Stimulated activated CD8-positive, alpha-beta memory T cell treated with anti-CD3 and anti-CD28 coated beads, Interleukin-4, amount 100 ng/mL, for 48 hours (primary cell): ENCODE results near the gene KDM8.
A peak's percentile ranks its signal among the peaks of the same experiment; 100 is the strongest.

ENCODE experiments used
- DNase-seq: peaks from one replicate; pipeline ENCODE4 v3.0.0-alpha.2; 2020

Gene KDM8

DNA sequence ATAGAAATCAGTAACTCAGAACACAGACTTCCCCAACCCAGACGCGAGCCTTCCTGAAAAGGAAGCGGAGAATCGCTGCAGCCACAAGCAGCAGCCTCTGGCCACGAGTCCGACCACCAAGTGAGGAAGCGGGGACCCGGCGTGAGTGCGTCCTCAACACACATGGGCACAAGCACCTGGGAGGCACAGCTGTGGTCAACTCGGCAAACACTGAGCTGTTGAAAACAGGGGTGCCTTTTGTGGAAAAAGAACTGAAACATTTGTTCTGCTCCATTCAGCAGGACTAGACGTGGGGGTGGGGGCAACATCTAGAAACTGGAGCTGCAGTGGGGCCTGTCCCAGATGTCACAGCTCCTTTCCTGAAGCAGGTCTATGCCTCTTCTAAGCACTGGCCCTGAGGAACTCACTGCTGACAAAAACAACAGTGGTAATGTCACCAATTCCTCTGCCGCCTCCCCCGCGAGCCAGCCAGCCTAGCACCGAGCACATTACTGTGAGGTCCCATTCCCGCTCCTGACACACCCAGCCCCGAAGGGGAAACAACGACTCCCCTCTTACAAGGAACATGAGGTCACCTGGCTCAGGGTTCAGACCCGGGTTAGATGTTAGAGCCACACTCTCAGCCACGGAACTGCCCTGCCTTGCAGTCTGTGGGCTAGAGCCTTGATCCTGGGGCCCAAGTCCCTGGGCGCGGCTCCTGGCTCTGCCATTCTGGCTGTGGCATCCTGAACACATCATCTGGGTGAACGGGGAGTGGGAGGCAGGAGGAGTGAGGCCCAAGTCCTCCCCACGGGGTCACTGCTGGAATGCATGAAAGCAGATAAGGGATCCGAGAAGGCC is 29.0 kb downstream of the KDM8 start:
- DNase-seq: peak; percentile 73

DNA sequence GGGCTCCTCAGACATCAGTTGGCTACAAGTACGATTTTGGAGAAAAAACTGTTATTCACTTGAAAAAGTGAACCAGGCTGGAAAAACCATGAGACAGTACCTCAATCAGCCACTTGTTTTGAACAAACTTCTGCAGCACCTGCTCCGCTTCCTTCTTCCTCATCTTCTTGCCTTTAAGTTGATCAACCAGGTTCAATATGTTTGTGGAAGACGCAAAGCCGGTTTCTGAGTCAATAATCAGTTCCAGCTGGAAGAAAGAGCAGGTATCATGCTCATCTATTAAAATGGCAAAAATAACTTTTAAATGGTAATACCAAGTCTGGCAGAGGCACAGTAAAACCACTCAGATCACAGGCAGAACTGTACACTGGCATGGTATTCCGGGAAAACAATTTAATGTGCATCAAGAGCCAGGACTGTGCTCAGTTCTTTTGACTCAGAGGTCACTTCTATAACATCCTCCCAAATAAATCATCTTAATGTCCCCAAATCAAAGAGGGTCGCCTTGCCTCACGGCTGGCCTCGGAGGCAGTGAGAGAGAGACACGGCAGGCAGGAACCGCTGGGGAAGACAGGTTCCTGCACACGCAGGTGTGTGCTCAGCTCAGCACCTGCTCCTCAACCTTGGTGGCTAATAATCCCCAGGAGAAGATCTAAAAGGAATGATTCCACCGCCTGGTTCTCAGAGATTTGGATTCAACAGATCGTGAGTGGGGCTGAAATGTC is 29.7 kb downstream of the KDM8 start:
- DNase-seq: no peak

DNA sequence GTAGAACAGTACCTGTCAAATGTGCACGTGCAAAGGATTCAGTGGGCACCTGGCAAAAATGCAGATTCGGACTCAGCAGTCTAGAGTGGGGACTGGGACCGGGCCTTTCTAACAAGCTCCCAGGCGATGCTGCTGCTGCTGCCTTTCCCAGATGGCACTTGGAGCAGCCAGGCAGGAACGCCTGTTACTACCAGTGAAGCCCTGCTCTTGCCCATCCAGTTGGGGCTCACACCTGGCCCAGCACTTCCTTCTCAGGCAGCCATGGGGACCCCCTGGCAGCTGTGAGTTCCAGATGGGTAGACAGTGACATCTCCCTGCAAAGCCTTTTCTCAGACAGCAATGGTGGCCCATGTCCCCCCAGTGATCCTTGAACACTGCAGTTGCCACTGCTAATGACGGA is 30.4 kb downstream of the KDM8 start:
- DNase-seq: no peak

DNA sequence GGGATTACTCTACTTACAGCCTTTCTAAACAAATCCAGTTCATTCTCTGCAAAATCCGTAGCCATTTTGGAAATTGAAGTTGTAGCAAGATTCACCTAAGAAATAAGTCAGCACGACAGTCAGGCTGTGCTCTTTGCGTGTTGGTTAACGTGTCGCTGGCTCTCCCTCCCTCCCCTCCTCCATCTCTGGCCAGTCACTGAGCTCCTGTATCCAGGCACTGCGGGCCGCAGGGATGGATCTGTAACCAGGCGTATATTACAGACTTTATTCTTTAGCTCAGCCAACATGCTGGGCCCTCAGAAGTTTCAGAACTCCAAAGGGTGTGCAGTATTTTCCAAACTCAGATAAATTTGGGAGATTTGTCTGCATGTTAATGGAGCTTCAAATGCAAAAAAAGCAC is 30.8 kb downstream of the KDM8 start:
- no peak for DNase-seq

DNA sequence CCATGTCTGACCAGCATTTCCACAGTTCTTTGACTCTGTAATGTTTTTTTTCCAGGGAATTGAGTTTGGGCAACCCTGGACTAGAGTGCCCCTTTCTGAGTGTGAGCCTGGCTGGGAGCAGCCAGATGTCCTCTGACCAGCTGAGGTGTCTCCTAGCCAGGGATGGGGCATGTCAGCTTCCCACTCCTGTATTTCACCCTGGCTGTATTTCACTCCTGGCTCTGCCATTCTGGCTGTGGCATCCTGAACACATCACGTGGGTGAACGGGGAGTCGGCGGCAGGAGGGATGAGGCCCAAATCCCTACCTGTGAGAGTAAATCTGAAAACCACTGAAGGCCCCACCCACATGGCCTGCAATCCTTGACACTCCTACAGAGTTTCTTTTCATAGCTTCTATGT is 31.3 kb downstream of the KDM8 start:
- DNase-seq: peak; percentile 55

DNA sequence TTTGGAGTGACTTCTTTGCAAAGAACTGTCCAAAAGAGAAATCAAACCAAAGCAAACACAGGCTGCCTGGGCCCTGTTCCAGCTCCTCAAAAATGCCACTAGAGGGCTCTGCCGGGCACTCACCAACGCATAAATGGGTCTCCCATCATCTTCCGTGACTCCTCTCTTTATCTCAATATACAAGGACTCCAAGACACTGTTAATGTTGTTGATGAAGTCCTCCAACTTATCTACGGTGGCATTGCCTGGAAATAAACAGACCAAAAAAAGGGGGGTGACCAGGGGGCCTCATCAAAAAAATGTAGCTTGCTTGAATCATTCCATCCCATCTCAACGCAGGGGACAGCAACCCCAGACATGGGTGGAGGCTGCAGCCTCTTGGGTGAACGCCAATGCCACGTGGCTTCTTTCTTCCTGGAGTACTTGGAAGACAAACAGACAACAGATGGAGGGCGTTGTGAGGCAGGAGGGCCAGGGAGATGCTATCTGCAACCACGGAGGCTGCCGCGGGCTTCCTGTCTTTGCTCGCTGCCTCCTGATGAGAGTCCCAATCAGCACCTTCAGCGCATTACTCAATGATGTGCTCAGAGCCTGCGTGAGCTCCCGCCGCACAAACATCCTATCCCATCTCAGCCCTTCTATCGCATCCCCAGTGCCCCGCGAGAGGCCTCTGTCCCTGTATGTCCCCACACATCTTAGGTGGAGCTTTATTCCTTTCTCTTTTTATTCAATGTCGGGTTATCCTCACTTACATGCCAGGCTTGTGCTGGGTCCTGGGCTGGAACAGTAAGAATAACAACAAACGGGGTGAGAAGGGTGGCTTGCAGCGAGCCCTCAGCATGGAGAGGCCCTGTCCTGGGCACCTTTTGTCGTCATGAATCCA is 32.0 kb downstream of the KDM8 start:
- peak; percentile 87 for DNase-seq

DNA sequence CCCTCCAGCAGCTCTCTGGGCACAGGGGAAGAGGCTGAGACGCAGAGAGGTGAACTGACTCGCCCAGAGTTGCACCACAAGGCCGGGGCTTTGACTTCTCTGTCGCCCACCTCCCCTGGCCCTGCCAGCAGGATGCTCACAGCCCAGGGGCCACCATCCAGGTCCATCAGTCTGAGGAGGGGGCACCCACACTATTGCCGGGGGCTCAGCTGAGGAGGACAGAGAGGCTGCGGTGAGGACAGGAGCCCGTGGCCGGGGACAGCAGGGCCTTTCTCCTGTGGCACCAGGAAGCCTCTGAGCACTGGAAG is 32.6 kb downstream of the KDM8 start:
- DNase-seq: peak; percentile 56

DNA sequence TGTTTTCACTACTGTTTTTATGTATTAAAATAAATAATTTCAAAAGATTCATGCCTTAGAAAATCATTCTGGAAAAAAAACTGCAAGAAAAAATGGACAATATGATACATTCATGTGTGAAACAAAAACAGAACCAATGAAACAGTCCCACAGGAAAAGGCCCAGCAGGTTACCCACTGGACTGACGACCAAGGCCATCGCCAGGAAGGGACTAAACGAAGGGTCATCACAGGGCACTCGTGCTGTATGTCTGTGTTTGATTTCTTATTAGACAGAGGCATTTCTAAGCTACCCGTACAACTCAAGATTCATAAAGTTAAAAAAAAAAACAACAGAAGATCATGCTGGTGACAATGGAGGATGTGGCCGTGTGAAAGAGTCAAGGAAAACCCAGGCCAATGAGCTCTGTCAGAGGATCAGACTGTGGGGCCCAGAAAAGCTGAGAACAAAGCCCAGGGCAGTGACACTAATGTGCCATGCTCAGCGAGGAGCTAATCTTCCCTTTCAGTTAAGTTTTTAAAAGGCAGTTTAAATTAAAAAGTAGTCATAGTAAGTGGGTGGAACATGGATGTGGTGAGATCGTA is 33.4 kb downstream of the KDM8 start:
- DNase-seq: no peak

DNA sequence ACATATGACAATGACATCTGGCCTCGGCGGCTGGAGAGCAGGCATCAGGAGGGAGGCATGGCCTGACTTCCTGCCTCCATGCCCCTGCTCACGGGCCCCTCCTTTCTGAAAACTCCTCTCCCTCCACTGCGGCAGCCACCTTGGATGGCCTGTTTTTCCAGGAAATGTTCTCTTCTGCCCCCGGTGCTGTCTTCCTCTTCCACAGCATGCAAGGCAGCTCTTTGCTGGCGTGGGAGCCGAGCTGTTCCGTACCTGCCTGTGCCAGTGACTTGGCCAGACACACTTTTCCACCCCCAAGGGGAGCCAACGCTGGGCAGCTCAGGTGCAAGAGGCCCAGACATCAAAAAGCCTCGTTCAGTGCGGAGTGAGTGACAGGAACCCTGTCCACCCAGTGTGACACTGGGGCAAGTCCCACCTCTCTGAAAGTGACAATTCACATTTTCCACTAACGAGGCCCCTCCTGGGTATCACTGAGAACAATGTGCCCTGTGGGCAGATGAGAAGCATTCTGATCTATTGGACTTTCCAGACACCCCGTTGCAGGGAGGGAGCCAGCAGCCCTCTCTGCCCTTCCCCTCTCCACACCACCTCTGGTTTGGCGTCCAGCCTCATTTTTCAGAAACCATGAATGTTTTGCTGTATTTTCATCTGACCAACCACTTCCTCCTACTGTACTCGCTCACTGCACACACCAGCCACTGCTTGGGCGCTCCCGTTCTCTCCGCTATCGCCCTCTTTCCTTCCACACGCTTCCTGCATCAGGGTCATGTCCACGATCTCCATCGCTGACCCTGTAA is 34.1 kb downstream of the KDM8 start:
- peak; percentile 84 for DNase-seq

DNA sequence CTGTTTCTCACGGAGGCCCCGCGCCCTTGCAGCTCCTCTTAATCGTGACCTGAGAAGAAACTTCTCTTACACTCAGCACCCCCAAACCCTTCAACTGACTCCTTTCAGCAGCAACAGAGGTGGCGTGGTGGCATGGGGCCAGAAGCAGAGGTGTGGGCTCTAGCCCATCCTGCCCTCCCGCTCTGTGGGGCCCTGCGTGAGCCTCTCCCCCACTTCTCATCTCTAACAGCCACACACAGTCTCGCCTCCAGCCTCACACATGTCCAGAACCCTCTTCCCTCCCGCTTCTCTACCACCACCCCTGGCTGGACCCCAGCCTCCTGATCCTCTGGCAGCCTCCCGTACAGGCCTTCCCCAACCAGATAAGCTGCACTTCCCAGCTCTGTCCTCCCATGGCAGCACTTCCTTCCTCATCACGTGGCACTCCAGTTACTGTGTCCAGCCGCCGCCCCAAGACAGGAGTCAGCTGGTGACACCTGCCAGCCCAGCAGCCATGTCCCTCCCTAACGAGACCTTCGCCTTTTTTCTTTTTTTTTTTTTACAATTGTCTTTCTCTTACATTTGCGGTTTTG is 34.8 kb downstream of the KDM8 start:
- DNase-seq: peak; percentile 70

DNA sequence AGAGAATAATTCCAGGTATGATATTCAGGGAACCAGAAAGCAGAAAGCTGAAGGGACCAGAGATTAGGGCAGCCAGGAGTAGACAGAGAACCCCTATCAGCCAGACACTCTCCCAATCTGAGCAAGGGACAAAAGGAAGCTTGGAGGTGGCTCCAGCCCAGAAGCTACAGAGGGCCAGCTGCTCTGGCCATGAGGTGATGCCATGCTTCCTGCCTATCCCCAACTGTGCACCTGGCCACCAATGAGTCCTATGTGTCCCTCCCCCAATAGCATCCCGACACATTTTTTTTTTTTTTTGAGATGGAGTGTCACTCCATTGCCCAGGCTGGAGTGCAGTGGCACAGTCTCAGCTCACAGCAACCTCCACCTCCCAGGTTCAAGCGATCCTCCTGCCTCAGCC is 35.3 kb downstream of the KDM8 start:
- DNase-seq: no peak

DNA sequence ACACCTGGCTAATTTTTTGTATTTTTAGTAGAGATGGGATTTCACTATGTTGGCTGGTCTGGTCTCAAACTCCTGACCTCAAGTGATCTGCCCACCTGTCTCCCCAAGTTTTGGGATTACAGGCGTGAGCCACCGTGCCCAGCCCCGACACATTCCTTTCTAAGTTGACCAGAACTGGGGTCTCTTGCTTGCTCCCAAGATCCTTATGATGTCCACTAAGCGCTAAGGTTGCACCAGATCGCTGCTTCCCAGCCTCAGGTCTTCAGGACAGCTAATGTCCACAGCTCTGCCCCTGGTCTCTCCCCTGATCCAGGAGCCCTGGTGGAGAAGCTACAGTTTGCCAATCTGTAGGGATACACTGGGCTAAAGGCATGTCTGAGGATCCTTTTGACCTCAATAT is 35.7 kb downstream of the KDM8 start:
- no peak for DNase-seq

DNA sequence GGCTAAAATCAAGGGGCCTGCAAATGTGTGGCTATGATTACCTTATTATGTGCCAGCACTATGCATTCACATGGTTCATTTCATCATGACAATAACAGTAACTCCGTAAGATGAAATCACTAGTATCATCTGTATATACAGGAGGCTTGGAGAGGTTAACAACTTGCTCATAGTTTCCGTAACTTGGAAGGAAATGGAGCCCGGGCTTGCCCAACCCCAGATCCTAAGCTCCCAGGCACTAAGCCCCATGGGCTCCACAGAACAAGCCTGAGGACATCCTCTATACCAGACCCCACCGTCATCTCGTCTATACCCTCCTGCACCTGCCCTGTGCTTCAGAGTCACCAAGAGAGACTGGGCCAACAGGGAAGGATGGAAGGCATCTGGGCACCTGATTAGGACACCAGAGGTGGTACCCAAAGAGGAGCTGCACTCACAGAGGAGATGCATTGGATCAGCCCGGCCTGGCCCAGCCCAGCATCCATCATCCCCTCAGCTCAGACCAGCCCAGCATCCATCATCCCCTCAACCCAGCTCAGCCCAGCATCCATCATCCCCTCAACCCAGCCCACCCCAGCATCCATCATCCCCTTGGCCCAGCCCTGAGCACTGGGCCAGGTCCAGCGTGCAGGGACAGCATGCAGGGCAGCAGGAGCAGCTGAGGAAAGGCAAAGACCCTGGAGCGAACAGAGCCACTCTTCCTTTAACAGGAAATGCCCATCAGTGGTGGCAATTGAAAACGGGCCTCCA is 36.8 kb downstream of the KDM8 start:
- peak; percentile 33 for DNase-seq

DNA sequence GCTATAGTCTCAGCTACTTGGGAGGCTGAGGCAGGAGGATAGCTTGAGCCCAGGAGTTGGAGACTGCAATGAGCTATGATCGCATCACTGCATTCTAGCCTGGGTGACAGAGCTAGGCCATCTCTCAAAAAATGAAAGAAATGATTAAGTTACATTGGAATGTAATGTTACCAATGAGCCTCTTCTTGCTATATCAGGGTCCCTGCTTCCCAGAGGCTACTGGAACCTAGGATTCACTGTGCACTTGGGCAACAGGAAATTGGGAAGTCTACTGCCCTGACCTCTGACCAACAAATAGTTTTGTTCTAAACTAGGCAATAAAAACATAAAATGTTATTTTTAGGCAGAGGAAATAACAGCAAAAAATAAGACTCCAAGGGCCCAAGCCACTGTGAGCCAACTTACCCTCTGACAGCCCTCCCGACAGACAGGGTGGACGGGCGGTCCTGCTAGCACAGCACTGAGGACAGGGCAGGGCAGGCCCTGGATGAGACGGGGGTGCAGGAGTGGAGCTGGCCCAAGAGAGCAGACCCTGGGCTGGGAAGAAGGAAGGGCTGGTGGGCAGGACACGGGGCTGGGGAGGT is 37.7 kb downstream of the KDM8 start:
- peak; percentile 23 for DNase-seq

DNA sequence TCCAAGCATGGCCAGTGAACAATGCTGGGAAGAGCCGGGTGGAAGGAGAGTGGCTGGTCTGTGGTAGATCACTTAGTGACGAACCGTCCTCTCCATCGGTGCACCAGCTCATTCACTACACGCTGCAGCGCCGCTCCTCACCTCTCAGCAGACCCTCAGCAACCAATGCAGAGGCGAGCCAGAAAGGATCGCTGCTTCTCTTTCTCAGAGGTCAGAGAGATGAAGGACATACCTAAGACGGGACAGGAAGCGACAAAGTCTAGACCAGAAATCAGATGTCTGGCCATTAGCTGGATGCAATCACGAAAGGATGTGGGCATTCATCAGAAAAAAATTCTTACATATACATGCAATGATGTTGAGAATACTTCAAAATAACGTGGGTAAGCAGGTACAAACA is 38.3 kb downstream of the KDM8 start:
- DNase-seq: peak; percentile 20

DNA sequence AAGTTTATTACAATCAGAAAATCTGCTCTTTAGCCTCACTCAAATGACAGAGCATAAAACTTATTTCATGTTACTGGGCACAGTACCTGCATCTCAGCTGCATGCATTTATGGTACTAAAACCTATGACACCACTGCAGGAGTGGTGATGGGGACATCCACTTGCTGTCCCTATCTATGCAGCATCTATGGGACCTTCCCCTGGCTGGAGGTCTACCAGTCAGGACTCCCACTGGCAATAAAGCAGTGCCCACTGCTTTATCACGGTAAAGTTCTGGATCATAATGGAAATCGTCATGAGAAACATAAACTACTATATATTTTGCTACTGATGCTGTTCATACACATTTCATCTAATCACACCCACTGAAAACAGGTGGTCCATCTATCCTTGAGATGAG is 39.1 kb downstream of the KDM8 start:
- peak; percentile 24 for DNase-seq

DNA sequence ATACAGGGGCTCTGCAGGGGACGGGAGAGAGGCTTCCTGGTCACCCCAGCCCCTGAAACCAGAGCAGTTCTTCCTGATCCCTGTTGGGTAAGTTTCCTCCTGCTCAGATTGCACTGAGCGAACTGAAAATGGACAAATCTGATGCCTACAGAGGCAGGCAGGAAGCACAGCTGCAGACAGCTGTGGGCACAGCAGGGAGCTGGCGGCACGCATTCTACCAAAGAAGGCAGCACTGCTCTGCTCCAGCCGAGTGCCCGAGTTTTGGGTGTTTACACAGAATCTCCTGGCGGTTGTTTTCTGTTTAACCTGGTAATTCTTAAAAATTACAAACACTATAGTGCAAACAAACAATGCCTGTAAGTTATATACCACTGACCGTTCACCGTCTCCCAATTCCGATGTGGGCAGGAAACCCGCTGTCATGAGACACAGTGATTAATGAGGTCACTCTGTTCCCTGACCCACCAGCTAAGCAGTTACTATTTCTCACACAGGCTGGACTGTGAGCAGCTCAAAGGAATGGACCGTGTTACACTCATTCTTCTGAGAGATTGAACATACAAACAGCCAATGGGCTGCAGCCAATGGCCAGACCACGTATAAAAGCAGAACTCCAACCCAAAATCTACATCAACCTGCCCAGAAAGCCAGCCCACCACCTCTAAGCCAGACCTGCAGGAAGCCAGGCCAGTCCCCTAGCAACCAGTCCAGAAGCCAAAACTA is 39.7 kb downstream of the KDM8 start:
- peak; percentile 45 for DNase-seq

DNA sequence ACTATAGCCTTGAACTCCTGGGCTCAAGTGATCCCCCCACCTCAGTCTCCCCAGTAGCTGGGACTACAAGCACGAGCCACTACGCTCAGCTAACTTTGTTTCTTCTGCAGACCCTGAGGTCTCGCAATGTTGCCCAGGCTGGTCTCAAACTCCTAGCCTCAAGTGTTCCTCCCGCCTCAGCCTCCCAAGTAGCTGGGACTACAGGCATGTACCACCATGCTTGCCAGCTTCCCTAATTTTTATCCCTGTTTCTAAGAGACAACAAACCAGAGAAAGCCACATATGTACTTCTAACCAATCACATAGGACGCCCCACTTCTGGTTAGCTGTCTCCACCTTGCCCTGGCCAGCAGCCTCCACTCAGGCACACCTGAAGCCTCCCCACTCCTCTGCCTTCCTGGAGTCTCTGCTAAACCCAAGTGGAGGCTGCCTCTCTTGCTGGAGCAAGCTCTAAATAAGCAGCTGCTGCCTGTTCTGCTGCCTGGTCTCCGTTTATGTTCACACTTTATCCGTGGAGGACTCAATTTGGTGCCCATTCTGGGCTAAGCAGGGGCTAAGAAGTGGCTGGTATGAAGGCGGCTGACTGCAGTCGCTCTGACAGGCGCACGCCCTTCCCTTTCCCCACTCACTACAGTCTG is 40.5 kb downstream of the KDM8 start:
- peak; percentile 26 for DNase-seq

DNA sequence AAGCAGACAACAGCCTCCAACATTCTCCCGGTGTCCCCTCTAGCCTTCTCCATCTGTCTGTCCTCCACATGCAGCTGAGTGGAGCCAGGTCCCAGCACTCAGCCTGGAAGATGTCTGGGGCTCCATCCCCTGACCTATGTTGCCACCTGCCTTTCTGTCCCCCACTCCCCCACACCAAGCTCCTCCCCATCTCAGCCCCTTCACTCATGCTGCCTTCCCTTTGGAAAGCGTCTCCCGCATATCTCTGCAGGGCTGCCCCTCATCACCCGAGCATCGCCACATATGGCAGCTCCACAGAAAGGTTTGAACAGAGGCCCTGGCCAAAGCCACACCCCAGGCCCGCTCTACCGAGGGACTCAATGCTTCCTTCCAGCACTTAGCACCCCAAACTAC is 41.0 kb downstream of the KDM8 start:
- no peak for DNase-seq
